Measurements from ENCODE around the gene GLRA2. TPM values are rescaled to one million over a fixed set of nuclear protein-coding genes. Genes with fewer than 3 reads are reported as not detected.

The GLRA2 gene
- total RNA-seq, 2 experiments from 2014 or later: not detected

- no peak for DNase-seq
Measured at GRCh38 chrX:14729058-14729457, 199.7 kb downstream of the GLRA2 start.

GRCh38 chrX:14738643-14739042 lies 209.3 kb downstream of the GLRA2 start:
- POLR2A ChIA-PET: no interaction called here
- ATAC-seq (no peak), DNase-seq (no peak)
- H3K4me3 Mint-ChIP-seq: no peak overlapping the region
- H3K27me3 Mint-ChIP-seq (ENCODE audit: low read depth): no peaks in the 10 kb centered on the region
- CTCF ChIA-PET: no interaction called here
- H3K4me1 Mint-ChIP-seq (ENCODE audit: low read depth): no peaks in the 10 kb centered on the region
- H3K36me3 Mint-ChIP-seq (ENCODE audit: low read depth): no peaks in the 10 kb centered on the region
- H3K27ac Mint-ChIP-seq: no peak overlapping the region
- no peaks in the 10 kb centered on the region for H3K9me3 Mint-ChIP-seq (ENCODE audit: insufficient read depth)

More at GRCh38 chrX:14729058-14729457, 199.7 kb downstream of the GLRA2 start:
- Mint-ChIP-seq H3K4me3 (no peak overlapping the region), H3K4me1 (ENCODE audit: low read depth) (no peaks in the 10 kb centered on the region), H3K27ac (no peak overlapping the region), H3K36me3 (ENCODE audit: low read depth) (no peaks in the 10 kb centered on the region), H3K27me3 (ENCODE audit: low read depth) (no peaks in the 10 kb centered on the region), H3K9me3 (ENCODE audit: insufficient read depth) (no peaks in the 10 kb centered on the region)
- ChIA-PET CTCF (no interaction called here), POLR2A (no interaction called here)
- ATAC-seq: no peak

GRCh38 chrX:14753441-14753840 lies 224.1 kb downstream of the GLRA2 start:
- no peaks in the 10 kb centered on the region for H3K36me3 Mint-ChIP-seq (ENCODE audit: low read depth)
- H3K9me3 Mint-ChIP-seq (ENCODE audit: insufficient read depth): peaks cover 4% of the 10 kb centered on the region
- ChIA-PET POLR2A (no interaction called here), CTCF (no interaction called here)
- DNase-seq (no peak), ATAC-seq (no peak)
- H3K27ac Mint-ChIP-seq: no peak overlapping the region
- no peaks in the 10 kb centered on the region for H3K4me1 Mint-ChIP-seq (ENCODE audit: low read depth)
- H3K4me3 Mint-ChIP-seq: no peak overlapping the region
- no peaks in the 10 kb centered on the region for H3K27me3 Mint-ChIP-seq (ENCODE audit: low read depth)

- ChIA-PET POLR2A (no interaction called here), CTCF (no interaction called here)
- ATAC-seq (no peak), DNase-seq (no peak)
- H3K4me1 Mint-ChIP-seq (ENCODE audit: low read depth): no peaks in the 10 kb centered on the region
- no peak overlapping the region for H3K4me3 Mint-ChIP-seq
- no peaks in the 10 kb centered on the region for H3K27me3 Mint-ChIP-seq (ENCODE audit: low read depth)
- H3K36me3 Mint-ChIP-seq (ENCODE audit: low read depth): no peaks in the 10 kb centered on the region
- peaks cover 4% of the 10 kb centered on the region for H3K9me3 Mint-ChIP-seq (ENCODE audit: insufficient read depth)
- H3K27ac Mint-ChIP-seq: no peak overlapping the region
Measured at GRCh38 chrX:14758029-14758491, 228.7 kb downstream of the GLRA2 start.

- CTCF ChIA-PET: no interaction called here
Measured at GRCh38 chrX:14775416-14775815, 246.1 kb downstream of the GLRA2 start.

GRCh38 chrX:14776901-14777300 lies 247.6 kb downstream of the GLRA2 start:
- Mint-ChIP-seq H3K36me3 (ENCODE audit: low read depth) (no peaks in the 10 kb centered on the region), H3K4me1 (ENCODE audit: low read depth) (no peaks in the 10 kb centered on the region), H3K9me3 (ENCODE audit: insufficient read depth) (no peaks in the 10 kb centered on the region), H3K4me3 (no peak overlapping the region), H3K27ac (no peak overlapping the region), H3K27me3 (ENCODE audit: low read depth) (no peaks in the 10 kb centered on the region)
- ChIA-PET CTCF (no interaction called here), POLR2A (no interaction called here)
- DNase-seq (no peak), ATAC-seq (no peak)

More at GRCh38 chrX:14775416-14775815, 246.1 kb downstream of the GLRA2 start:
- no peak overlapping the region for H3K27ac Mint-ChIP-seq
- ATAC-seq: no peak
- no peaks in the 10 kb centered on the region for H3K27me3 Mint-ChIP-seq (ENCODE audit: low read depth)
- no peaks in the 10 kb centered on the region for H3K9me3 Mint-ChIP-seq (ENCODE audit: insufficient read depth)
- no peaks in the 10 kb centered on the region for H3K4me1 Mint-ChIP-seq (ENCODE audit: low read depth)
- no peak for DNase-seq
- POLR2A ChIA-PET: no interaction called here
- H3K4me3 Mint-ChIP-seq: no peak overlapping the region
- H3K36me3 Mint-ChIP-seq (ENCODE audit: low read depth): peaks cover 3% of the 10 kb centered on the region

- Mint-ChIP-seq H3K4me3 (no peak overlapping the region), H3K27me3 (ENCODE audit: low read depth) (no peaks in the 10 kb centered on the region), H3K27ac (no peak overlapping the region), H3K36me3 (ENCODE audit: low read depth) (no peaks in the 10 kb centered on the region), H3K4me1 (ENCODE audit: low read depth) (no peaks in the 10 kb centered on the region), H3K9me3 (ENCODE audit: insufficient read depth) (no peaks in the 10 kb centered on the region)
- DNase-seq: no peak
- ATAC-seq: no peak
- ChIA-PET POLR2A (no interaction called here), CTCF (no interaction called here)
Measured at GRCh38 chrX:14777525-14777924, 248.2 kb downstream of the GLRA2 start.

GRCh38 chrX:14779580-14779979 lies 250.2 kb downstream of the GLRA2 start:
- Mint-ChIP-seq H3K9me3 (ENCODE audit: insufficient read depth) (no peaks in the 10 kb centered on the region), H3K27ac (no peak overlapping the region), H3K4me1 (ENCODE audit: low read depth) (no peaks in the 10 kb centered on the region), H3K36me3 (ENCODE audit: low read depth) (no peaks in the 10 kb centered on the region), H3K27me3 (ENCODE audit: low read depth) (no peaks in the 10 kb centered on the region), H3K4me3 (no peak overlapping the region)
- ChIA-PET POLR2A (no interaction called here), CTCF (no interaction called here)
- DNase-seq (no peak), ATAC-seq (no peak)

Data from activated CD8-positive, alpha-beta T cell treated with anti-CD3 and anti-CD28 coated beads, Interleukin-2, amount 10 ng/mL, durations not matched to agents 7 days and 5 days (primary cell).